H9 (cell line): ENCODE measurements around the gene IRAK1BP1. TPM values are rescaled to one million over a fixed set of nuclear protein-coding genes. Genes with fewer than 3 reads are reported as not detected.

Source experiments
- DNase-seq: peaks from one replicate; pipeline ENCODE4 v3.0.0-alpha.2; 2017
- H2AFZ ChIP-seq: one replicate; pipeline ENCODE4 v1.6.1; 2013; ENCODE audit warnings: mild to moderate bottlenecking, low read length, control low read depth, moderate library complexity
- H2AK5ac ChIP-seq: 2 replicates; pipeline ENCODE4 v1.6.1; 2013; ENCODE audit warnings: low read length, control low read depth, mixed read lengths; ENCODE audit not compliant: insufficient read length
- H2BK120ac ChIP-seq: one replicate; pipeline ENCODE4 v1.6.1; 2013; ENCODE audit warnings: low read depth, mild to moderate bottlenecking, low read length, control low read depth, inconsistent platforms; ENCODE audit not compliant: poor library complexity, severe bottlenecking
- H2BK12ac ChIP-seq: 2 replicates; pipeline ENCODE4 v1.6.1; 2013; ENCODE audit warnings: low read length, control low read depth, mixed read lengths, low read depth; ENCODE audit not compliant: insufficient read length
- H2BK15ac ChIP-seq: 2 replicates; pipeline ENCODE4 v1.6.1; 2013; ENCODE audit warnings: low read depth, low read length, control low read depth
- H2BK20ac ChIP-seq: one replicate; pipeline ENCODE4 v1.6.1; 2013; ENCODE audit warnings: low read depth, mild to moderate bottlenecking, low read length, control low read depth, inconsistent platforms; ENCODE audit not compliant: poor library complexity, severe bottlenecking
- H2BK5ac ChIP-seq: 2 replicates; pipeline ENCODE4 v1.6.1; 2013; ENCODE audit warnings: low read length, control low read depth, mixed read lengths; ENCODE audit not compliant: insufficient read length
- H3K14ac ChIP-seq: 2 replicates; pipeline ENCODE4 v1.6.1; 2013; ENCODE audit warnings: low read length, control low read depth; ENCODE audit not compliant: insufficient read depth
- H3K18ac ChIP-seq: 2 replicates; pipeline ENCODE4 v1.6.1; 2013; ENCODE audit warnings: low read depth, mild to moderate bottlenecking, mixed read lengths, low read length, control low read depth; ENCODE audit not compliant: insufficient read length
- H3K23ac ChIP-seq: 2 replicates; pipeline ENCODE4 v1.6.1; 2013; ENCODE audit warnings: low read length, control low read depth, mixed read lengths, low read depth; ENCODE audit not compliant: insufficient read length
- H3K23me2 ChIP-seq: 2 replicates; pipeline ENCODE4 v1.6.1; 2013; ENCODE audit warnings: low read depth, mild to moderate bottlenecking, mixed read lengths, low read length, control low read depth; ENCODE audit not compliant: insufficient read length, poor library complexity, severe bottlenecking
- H3K27ac ChIP-seq: 2 replicates; pipeline ENCODE4 v1.5.1; 2013; ENCODE audit warnings: low read length, control low read depth, mixed read lengths, low read depth; ENCODE audit not compliant: insufficient read length
- H3K27me3 ChIP-seq: 2 replicates; pipeline ENCODE4 v1.6.1; 2013; ENCODE audit warnings: low read length, control low read depth, inconsistent platforms; ENCODE audit not compliant: insufficient read depth
- H3K4ac ChIP-seq: 2 replicates; pipeline ENCODE4 v1.6.1; 2013; ENCODE audit warnings: low read depth, mild to moderate bottlenecking, control low read depth, inconsistent platforms, low read length, moderate library complexity
- H3K4me1 ChIP-seq: 2 replicates; pipeline ENCODE4 v1.6.1; 2013; ENCODE audit warnings: low read length, control low read depth, inconsistent platforms; ENCODE audit not compliant: insufficient read depth
- H3K4me2 ChIP-seq: 2 replicates; pipeline ENCODE4 v1.6.1; 2013; ENCODE audit warnings: low read length, control low read depth, mixed read lengths; ENCODE audit not compliant: insufficient read length, insufficient read depth
- H3K56ac ChIP-seq: 2 replicates; pipeline ENCODE4 v1.6.1; 2013; ENCODE audit warnings: low read depth, mild to moderate bottlenecking, mixed read lengths, low read length, control low read depth; ENCODE audit not compliant: insufficient read length
- H3K79me1 ChIP-seq: 2 replicates; pipeline ENCODE4 v1.6.1; 2013; ENCODE audit warnings: low read depth, mild to moderate bottlenecking, moderate library complexity, low read length, control low read depth, inconsistent platforms; ENCODE audit not compliant: insufficient read depth, poor library complexity, severe bottlenecking
- H3K79me2 ChIP-seq: 2 replicates; pipeline ENCODE4 v1.6.1; 2013; ENCODE audit warnings: low read length, control low read depth, inconsistent platforms; ENCODE audit not compliant: insufficient read depth
- H3K9ac ChIP-seq: 2 replicates; pipeline ENCODE4 v1.6.1; 2013; ENCODE audit warnings: low read length, control low read depth, mixed read lengths; ENCODE audit not compliant: insufficient read length; ENCODE audit errors: extremely low read depth
- H3K9me3 ChIP-seq: one replicate; pipeline ENCODE4 v1.6.1; 2013; ENCODE audit warnings: low read depth, low read length, inconsistent platforms; ENCODE audit not compliant: control insufficient read depth
- H3T11ph ChIP-seq: one replicate; pipeline ENCODE4 v1.6.1; 2013; ENCODE audit warnings: mild to moderate bottlenecking, low read length, control low read depth, inconsistent platforms
- H4K20me1 ChIP-seq: one replicate; pipeline ENCODE4 v1.6.1; 2013; ENCODE audit not compliant: control insufficient read depth, insufficient read length, insufficient read depth
- H4K5ac ChIP-seq: 2 replicates; pipeline ENCODE4 v1.6.1; 2013; ENCODE audit warnings: low read depth, mild to moderate bottlenecking, mixed read lengths, low read length, control low read depth; ENCODE audit not compliant: insufficient read length
- H4K8ac ChIP-seq: replicated peaks from 2 replicates; pipeline ENCODE4 v1.6.1; 2013; ENCODE audit warnings: low read length, control low read depth, mixed read lengths, low read depth; ENCODE audit not compliant: insufficient read length
- H4K91ac ChIP-seq: 2 replicates; pipeline ENCODE4 v1.6.1; 2013; ENCODE audit warnings: low read depth, mild to moderate bottlenecking, moderate library complexity, mixed read lengths, low read length, control low read depth; ENCODE audit not compliant: insufficient read length
- H3K27ac Mint-ChIP-seq, 3 experiments: 2 replicates in 2 of 3; 3 replicates in 1 of 3; pipeline ENCODE4 v1.8.0; 2020 to 2021; ENCODE audit warnings: mixed read lengths in 3 of 3, mild to moderate bottlenecking in 1 of 3, moderate library complexity in 1 of 3
- H3K27me3 Mint-ChIP-seq: 2 replicates; pipeline ENCODE4 v1.8.0; 2021; ENCODE audit warnings: low read depth, mild to moderate bottlenecking, moderate library complexity, mixed read lengths
- H3K36me3 Mint-ChIP-seq, 3 experiments: 2 replicates in 2 of 3; 3 replicates in 1 of 3; pipeline ENCODE4 v1.8.0; 2020 to 2021; ENCODE audit warnings: low read depth in 3 of 3, mixed read lengths in 3 of 3; ENCODE audit not compliant: insufficient read depth in 1 of 3
- H3K4me1 Mint-ChIP-seq, 2 experiments: 2 replicates each; pipeline ENCODE4 v1.8.0; 2020; ENCODE audit warnings: mixed read lengths in 2 of 2
- H3K4me3 Mint-ChIP-seq, 2 experiments: 2 replicates in 1 of 2; 3 replicates in 1 of 2; pipeline ENCODE4 v1.8.0; 2020 to 2021; ENCODE audit warnings: mild to moderate bottlenecking in 2 of 2, mixed read lengths in 2 of 2, moderate library complexity in 1 of 2
- H3K9me3 Mint-ChIP-seq, 2 experiments: 2 replicates in 1 of 2; 3 replicates in 1 of 2; pipeline ENCODE4 v1.8.0; 2020; ENCODE audit warnings: mild to moderate bottlenecking in 2 of 2, mixed read lengths in 2 of 2, moderate library complexity in 1 of 2
- CTCF ChIP-seq: fragments of 200-600 bp; sonication (generic); conservative IDR thresholded peaks from 3 replicates; pipeline ENCODE4 v1.8.0; 2021; ENCODE audit warnings: antibody characterized with exemption, mild to moderate bottlenecking
- WGBS: extraction: QIAGEN DNeasy Blood & Tissue Kit; methylation state at CpG from one replicate; pipeline ENCODE4 v1.1.7; 2013; ENCODE audit warnings: missing lambda C conversion rate, low lambda C conversion rate, mixed read lengths; ENCODE audit not compliant: insufficient read length; ENCODE audit errors: extremely low coverage; 5-methylcytosine and 5-hydroxymethylcytosine counted together
- total RNA-seq: library from RNA; stranded (reverse); gene quantifications from 2 replicates; pipeline ENCODE4 v1.2.1, GENCODE V29; 2021

The IRAK1BP1 gene
- total RNA-seq, 1 experiment from 2014 or later: 3.8 TPM

DNA sequence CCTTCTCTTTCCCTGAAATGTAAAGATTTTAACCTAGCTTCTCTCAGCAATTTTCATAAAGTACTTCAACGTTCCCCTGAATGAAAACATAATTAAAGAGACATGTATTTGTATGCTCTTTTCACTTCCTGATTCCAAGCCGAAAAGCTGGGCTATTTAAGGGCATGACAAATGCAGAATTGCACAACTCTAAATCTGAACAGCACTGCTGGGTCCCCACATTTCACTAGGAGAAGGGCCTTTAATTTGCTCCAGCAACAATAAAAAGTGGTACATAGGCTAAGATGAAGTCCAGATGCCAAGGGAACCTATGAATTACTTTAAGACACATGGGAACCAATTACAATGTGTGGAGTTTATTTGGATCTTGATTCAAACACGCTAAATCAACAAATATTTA, 42.0 kb downstream of the IRAK1BP1 start:
- Mint-ChIP-seq H3K9me3 (no peaks in the 10 kb centered on the region), H3K4me3 (no peak overlapping the region), H3K4me1 (peaks cover 13 to 14% of the 10 kb centered on the region in 2 experiments), H3K36me3 (no peaks in the 10 kb centered on the region; a peak in 1 of 7 replicates), H3K27me3 (peaks cover 27% of the 10 kb centered on the region), H3K27ac (no peak overlapping the region)
- H3K27ac ChIP-seq: no peak overlapping the region
- no peak for TF ChIP-seq CTCF
- H3K14ac ChIP-seq: no peak overlapping the region
- H3K23ac ChIP-seq: no peak overlapping the region
- H2BK5ac ChIP-seq: no peak overlapping the region
- no peak overlapping the region for H2BK12ac ChIP-seq
- H2BK20ac ChIP-seq: no peak overlapping the region
- no peaks in the 10 kb centered on the region for H3K79me2 ChIP-seq
- no peak overlapping the region for H3K4me2 ChIP-seq
- H3K27me3 ChIP-seq: no peaks in the 10 kb centered on the region; the same call in 1 of the 2 replicates
- no peak overlapping the region for H3K18ac ChIP-seq
- H3K4me1 ChIP-seq: no peaks in the 10 kb centered on the region
- no peaks in the 10 kb centered on the region for H3K79me1 ChIP-seq
- WGBS: no CpG with 5 or more reads among the region's 3 CpGs
- no peaks in the 10 kb centered on the region for H3K9me3 ChIP-seq
- H3T11ph ChIP-seq: no peak overlapping the region
- no peak overlapping the region for H2AK5ac ChIP-seq
- H4K91ac ChIP-seq: no peak overlapping the region
- H2AFZ ChIP-seq: no peak overlapping the region
- H4K20me1 ChIP-seq: no peaks in the 10 kb centered on the region
- H3K23me2 ChIP-seq: peaks cover 8% of the 10 kb centered on the region
- H4K5ac ChIP-seq: no peak overlapping the region
- H4K8ac ChIP-seq: no peak overlapping the region
- H2BK15ac ChIP-seq: no peak overlapping the region
- H3K9ac ChIP-seq: no peak overlapping the region
- no peak for DNase-seq
- H3K4ac ChIP-seq: no peak overlapping the region
- H2BK120ac ChIP-seq: no peak overlapping the region
- H3K56ac ChIP-seq: no peak overlapping the region
